ENCODE measurements around the gene GABPB2.
A peak's percentile ranks its signal among the peaks of the same experiment; 100 is the strongest.

GABPB2 gene

DNA sequence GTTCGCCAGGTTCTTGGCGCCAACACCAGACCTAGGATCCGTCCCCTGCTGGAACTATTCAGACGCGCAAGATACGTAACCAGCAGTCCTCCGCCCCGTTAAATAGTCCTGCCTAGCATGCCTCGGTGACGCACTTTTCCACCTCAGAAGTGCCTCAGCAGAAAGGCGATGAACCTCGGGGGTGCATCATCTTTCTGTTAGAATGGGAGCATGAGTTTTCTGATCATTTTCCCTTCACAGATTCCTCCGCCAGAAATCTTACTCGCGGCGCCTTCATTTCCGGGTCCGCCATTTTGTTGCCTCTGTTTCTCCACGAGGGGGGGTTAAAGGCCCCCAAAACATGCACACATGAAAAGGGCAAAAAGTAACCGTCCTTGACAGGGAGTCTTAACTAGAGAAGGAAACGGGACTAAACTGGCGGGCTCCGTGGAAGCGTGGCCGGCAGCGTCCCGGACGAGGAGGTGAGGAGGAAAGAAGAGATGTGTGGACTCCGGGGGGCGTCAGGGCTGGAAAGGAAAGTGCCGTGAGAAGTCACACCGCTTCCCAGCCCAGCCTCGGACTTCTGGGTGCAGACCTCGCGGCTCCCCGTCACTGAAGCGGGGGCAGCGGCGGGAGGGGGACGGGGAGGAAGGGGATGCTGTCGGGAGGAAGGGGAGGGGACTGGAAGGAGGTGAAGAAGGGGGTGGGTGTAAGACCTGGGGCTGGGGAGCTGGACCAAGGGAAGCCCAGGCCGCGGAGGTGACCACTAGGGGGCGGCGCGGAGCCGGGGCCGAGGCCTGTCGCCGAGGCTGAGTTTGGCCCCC is at the start of gene GABPB2:
Gene GABPB2 (plus strand): TSS at position 288 of the 803 bp plus-strand sequence. CDS start 17,429 bp downstream, outside the sequence.
- DNase-seq (ENCODE audit: low spot score), result peak; percentile 93

DNA sequence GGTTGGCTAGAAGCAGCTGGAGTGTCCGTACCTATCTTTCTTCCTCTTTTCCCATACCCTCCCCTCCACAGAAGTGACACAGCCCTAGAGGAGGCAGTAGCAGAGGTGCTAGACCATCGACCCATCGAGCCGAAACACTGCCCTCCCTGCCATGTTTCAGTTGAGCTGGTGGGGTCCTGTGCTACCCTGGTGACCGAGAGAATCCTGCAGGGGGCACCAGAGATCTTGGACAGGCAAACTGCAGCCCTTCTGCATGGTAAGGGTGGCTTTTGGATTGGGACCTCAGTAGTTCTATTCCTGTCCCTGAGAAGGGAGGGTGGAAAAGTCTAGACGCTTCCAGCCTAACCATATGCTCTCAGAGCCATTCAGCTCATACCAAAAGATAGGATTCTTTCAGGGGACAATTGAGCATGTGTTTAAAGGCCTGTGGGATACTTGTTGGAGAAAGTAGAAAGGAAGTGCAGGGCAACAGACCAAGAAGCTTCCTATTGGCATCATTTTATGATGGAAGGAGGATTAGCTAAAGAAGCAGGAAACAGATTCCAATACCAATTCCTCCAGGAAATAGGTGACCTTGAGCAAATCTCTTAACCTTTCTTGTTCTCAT is 45.9 kb upstream of the GABPB2 start:
- DNase-seq (ENCODE audit: low spot score), result peak; percentile 82

GRCh38 chr1:151026460-151026859 is 44.1 kb upstream of the GABPB2 start:
- no peak for DNase-seq (ENCODE audit: low spot score)

DNA sequence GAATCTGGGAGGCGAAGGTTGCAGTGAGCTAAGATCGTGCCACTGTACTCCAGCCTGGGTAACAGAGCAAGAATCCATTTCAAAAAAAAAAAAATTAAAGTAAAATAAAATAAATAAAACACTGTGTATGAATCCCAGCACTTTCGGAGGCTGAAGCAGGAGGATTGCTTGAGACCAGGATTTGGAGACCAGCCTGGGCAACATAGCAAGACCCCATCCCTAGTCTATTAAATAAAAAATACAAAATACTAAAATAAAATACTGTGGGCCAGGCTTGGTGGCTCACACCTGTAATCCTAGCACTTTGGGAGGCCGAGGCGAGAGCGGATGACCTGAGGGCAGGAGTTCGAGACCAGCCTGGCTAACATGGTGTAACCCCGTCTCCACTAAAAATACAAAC is 38.4 kb upstream of the GABPB2 start:
- DNase-seq (ENCODE audit: low spot score), result no peak

DNA sequence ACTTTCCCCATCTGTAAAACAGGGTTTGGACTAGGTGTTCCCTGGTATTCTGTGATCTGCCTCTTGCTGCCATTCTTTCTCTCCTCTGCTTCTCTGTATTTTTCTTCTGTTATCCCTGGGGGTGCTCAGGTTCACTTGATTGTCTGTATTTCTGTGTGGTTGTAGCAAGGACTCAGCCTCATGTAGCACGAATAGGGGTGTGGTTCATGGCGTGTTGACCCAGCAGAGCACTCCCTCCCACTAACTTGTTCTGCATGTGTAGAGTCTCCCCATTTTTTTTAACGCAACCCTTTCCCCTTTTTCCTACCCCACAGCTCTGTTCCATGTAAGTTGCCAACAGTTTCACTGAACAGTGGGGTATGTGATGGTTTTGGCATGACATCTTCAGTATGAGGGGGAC is 35.4 kb upstream of the GABPB2 start:
- DNase-seq (ENCODE audit: low spot score), result no peak

DNA sequence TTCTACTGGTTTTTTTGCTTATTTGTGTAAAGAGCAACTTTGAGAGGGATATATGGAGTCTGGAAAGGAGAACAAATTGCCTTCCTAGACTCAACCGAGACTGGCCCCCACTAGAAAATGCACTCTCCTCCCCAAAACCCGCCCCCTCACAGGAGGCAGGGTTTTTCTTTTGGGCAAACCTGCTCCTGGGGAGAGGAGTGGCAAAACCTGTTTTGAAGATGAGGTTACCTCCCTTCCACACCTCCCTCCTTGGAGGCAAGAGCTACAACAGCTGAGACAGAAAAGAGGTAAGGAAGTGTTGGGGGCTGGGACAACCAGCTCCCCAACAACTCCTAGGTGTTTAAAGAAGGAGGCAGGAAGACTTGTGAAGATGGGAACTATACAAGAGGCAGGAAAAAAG is 34.2 kb upstream of the GABPB2 start, which contains the start of gene BNIPL:
Gene BNIPL (plus strand): TSS at position 231 of the 400 bp plus-strand sequence. CDS start 140 bp downstream, at position 371.
- no peak for DNase-seq (ENCODE audit: low spot score)

DNA sequence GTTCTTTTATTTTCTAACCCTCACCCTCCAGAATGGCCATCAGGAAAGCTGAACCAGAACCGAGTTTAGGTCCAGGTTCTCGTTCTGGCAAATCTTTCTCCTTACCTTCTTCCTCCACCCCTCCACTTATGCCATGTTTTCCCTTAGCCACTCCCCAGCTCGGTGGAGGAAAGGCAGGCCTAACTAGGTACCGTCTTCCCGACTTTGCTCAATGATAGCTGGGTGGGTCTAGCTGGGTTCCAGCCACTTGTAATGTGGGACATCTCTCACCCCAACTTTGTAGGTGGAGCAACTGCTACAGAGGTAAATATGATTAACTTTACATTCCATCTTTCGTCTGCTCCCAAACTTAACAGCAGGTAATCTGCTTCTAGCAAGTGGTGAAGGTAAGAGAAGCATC is 33.5 kb upstream of the GABPB2 start:
- DNase-seq (ENCODE audit: low spot score), result no peak

DNA sequence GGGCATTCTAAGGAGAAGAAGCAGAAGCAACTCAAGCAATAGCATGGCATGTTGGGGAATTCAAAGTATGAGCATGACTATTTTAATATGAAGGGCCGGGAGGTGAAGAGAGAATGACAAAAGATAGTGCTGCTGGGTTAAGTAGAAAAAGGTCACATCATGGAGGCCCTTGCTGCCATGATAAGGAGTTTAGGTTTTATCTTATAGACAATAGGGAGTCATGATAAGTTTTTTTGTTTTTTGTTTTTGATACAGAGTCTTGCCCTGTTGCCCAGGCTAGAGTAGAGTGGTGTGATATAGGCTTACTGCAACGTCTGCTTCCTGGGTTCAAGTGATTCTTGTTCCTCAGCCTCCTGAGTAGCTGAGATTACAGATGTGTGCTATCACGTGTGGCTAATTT is 31.0 kb upstream of the GABPB2 start:
- DNase-seq (ENCODE audit: low spot score), result no peak

DNA sequence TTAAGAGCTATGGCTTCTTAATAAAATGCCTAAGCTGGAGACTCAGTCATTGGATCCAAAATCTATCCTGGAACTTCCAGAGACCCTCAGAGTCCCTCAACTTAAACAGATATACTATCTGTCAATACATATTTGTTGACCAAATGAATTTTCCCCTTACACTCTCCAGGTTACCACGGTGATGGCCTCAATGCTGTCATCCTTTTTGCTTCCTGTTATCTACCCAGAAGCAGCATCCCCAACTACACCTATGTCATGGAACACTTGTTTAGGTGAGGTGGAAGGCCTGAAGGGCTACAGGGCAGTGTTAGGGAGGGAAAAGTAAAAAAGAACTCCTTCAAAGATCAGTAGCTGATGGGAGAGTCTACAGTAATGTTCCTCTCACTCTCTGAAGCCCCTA is 27.4 kb upstream of the GABPB2 start:
- DNase-seq (ENCODE audit: low spot score), result no peak

DNA sequence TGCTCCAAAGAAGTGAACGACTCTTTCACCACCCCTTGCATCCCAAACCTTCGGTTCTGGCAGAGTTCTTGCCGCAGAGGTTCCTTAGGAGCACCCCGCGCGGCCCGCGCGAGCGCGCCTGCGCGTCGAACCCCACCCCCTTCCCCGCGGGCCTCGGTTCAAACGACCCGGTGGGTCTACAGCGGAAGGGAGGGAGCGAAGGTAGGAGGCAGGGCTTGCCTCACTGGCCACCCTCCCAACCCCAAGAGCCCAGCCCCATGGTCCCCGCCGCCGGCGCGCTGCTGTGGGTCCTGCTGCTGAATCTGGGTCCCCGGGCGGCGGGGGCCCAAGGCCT is 23.0 kb upstream of the GABPB2 start, which contains the start of gene C1orf56:
Gene C1orf56 (plus strand): TSS at position 161 of the 334 bp plus-strand sequence. CDS start 97 bp downstream, at position 258.
- DNase-seq (ENCODE audit: low spot score), result peak; percentile 75

- DNase-seq (ENCODE audit: low spot score), result peak; percentile 62
These were observed 22.5 kb upstream of the GABPB2 start for GRCh38 chr1:151047925-151048644.

- DNase-seq (ENCODE audit: low spot score), result no peak
These were observed 21.9 kb upstream of the GABPB2 start for GRCh38 chr1:151048645-151049032.

DNA sequence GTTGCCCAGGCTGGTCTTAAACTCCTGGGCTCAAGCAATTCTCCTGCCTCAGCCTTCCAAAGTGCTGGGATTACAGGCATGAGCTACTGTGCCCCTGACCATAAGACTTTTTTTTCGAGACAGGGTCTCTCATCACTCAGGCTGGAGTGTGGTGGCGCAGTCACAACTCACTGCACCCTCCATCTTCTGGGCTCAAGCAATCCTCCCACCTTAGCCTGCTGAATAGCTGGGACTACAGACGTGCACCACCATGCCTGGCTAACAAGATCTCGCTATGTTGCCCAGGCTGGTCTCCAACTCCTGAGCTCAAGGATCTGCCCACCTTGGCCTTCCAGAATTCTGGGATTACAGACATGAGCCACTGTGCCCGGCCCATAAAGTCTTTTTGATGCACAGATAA is 21.1 kb upstream of the GABPB2 start:
- DNase-seq (ENCODE audit: low spot score), result no peak

DNA sequence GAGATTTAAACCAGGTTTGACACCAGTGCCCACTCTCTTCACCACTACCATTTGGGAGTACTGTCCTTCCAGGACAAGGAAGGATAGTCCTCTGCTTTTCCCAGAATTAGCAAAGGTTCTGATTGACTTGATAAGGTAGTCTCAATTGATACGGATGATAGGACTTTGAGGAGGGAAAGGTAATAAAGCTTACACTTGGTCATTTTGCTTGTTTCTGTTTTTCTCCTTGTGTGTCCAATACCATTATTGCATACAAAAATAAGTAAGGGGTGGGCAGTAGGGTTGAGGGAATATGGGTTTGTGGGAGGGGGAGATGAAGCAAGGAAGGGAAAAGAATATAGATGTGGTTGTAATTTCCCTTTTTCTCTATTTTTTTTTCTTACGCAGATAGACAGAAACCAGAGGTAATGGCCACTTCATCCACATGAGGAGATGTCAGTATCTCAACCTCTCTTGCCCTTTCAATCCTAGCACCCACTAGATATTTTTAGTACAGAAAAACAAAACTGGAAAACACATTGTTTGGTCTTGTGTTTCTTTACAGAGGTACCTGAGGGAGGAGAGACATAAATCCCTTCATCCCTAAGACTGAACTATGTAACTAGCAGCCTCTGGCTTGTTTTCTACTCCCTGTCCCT is 20.4 kb upstream of the GABPB2 start:
- no peak for DNase-seq (ENCODE audit: low spot score)

- no peak for DNase-seq (ENCODE audit: low spot score)
These were observed 19.1 kb upstream of the GABPB2 start for GRCh38 chr1:151051356-151052009.

GRCh38 chr1:151054971-151055547 is 15.5 kb upstream of the GABPB2 start:
- DNase-seq (ENCODE audit: low spot score), result no peak

DNA sequence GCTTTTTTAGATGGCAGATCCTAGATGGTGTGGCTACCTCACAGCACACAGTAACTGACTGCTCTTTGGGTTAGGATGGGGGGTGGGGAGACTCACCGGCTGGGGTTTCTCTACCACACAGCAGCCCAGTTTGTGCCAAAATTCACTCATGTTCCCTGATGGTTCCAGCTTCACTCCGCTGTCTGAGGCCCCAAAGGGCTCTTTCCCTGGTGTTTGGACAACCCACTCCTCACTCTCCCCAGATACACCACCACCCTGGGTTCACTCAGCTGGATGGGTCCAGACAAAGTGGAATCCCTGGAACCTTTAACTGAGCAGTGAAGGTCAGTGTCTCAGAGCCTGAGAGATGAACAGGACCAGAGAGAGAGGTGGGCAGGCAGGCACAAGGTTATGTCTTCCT is 15.0 kb upstream of the GABPB2 start:
- DNase-seq (ENCODE audit: low spot score), result no peak

DNA sequence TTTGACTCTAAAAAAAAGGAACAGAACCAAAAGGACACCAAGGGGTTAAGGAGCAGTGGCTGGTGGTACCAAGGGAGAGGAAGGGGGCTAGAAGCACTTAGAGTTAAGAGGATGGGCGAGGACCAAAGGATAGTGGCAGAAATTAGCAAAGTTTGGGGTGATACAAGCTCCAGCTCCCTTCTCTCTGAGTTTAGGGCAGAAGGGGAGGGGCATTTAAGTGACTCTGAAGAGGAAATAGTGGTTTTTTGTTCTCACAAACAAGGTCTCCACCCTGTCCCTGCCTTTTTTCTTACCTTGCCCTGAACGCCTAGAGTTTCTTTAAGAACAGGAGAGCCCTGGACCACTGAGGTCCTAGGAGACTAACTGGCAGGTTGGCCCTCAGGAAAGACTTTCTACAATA is 14.4 kb upstream of the GABPB2 start:
- DNase-seq (ENCODE audit: low spot score), result no peak

DNA sequence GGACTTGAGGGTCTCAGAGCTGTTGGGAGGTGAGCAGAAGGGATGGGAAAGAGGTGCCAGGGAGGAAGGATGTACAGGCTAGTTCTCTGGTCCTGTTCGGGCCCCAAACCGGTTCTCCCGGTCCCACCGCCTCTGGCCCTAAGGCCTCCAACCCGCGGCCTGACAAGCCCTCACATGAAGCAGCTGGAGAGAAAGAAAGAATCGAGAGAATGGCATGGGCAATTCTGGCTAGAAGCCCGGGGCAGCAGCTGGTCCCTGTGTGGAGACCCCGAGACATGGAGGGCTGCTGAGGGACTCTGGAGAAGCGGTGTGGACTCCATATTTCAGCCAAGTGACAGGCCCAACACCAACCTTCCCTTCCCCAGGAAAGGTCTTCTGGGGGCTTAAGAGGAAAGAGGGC is 11.9 kb upstream of the GABPB2 start:
- DNase-seq (ENCODE audit: low spot score), result peak; percentile 49

GRCh38 chr1:151059109-151060006 is 11.2 kb upstream of the GABPB2 start, which contains the start of gene CDC42SE1:
CDC42SE1 (minus strand) TSS chr1:151059622; CDS start chr1:151055730, 3,892 bp downstream.
- peak; percentile 81 for DNase-seq (ENCODE audit: low spot score)

Measured in globus pallidus (tissue), 1 donor.